Activated CD4-positive, alpha-beta T cell treated with anti-CD3 and anti-CD28 coated beads, Interleukin-10, Interleukin-2, amounts not matched to agents 100 ng/mL and 50 ng/mL, durations not matched to agents 16 hours and 8 hours (primary cell): ENCODE measurements around the gene ALMS1.
"Not testable (repeated sequence)": the region's sequence is repeated elsewhere in the genome, so short reads cannot be mapped to it uniquely, and the experiment has no call there.

Experiments
- DNase-seq: peaks from one replicate; pipeline ENCODE4 v3.0.0-alpha.2; 2020

Gene ALMS1

DNA sequence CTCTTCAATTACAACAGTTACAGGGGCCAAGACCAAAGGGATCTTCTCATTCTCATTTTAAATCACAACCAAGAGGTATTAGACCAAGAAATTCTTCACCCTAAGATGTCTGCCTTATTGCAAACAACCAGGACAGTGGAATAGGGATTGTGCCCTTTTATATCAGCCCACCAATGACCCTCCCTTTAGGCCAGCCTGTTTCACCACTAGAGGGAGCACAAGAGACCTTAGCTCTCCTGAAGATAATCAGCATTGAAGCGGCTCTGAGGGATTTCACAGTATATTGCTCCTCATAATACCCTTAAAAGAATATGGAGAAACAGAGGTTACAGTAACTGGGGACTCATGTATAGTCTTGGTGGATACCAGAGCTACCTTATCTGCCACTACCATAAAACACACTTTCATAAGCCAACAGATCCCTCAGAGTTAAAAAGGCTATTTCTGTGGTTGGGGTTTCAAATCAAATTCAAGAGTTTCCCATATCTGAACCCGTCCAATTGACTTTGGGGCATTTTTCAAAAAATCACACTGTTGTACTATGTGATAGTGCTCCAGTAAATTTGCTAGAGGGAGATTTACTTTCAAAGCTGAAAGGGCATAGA, 245.1 kb downstream of the ALMS1 start:
- DNase-seq = peak; percentile 18

DNA sequence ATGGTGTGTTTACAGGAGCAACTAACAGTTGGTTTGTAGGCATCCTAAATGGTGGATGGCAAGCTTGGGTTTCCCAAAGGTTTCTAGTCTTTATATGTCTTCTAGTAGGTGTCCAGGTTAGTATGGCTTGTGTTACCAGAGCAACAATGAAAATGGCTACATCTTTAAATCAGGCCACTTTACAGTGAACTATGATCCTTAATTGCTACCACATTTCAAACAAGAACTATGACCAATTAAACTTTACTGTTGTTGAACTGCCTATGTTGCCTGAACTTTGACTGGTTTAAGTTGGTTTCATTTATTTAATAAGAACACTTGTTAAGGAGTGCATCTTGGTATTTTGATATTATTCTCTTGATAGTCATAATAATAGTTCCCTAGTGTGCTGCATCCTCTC, 251.3 kb downstream of the ALMS1 start:
- DNase-seq = not testable (repeated sequence)

DNA sequence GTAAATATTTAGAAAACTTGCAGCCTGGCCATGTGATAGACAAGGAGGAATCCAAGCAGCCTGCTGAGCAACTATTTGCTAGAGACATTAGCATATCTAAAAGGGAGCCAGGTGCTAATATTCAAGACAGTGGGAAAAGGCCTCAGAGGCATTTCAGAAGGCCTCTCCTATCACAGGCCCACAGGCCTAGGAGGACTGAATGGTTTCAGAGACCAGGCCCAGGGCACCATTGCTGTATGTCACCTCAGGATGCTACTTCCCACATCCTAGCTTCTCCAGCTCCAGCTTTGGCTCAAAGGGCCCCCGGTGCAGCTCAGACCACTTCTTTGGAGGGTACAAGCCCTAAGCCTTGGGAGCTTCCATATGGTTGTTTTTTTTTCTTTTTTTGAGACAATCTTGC, 252.8 kb downstream of the ALMS1 start:
- no peak for DNase-seq

DNA sequence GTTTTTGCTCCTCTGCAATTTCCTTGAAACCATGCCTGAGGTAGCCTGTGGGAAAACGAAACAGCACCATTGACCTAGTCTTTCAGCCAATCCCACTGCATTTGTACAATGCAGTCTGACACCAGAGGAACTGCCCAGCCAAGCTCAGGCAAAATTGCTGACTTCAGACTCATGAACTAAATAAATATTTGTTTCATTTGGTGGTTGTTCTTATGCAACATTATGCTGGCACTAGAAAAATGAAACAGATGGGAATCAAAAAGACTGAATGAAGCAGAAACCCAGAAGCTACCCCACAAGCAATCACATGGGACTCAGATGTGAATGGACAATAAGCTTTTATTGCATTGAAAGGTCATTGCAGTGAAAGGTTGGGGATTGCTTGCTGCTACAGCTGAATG, 254.9 kb downstream of the ALMS1 start:
- no peak for DNase-seq

DNA sequence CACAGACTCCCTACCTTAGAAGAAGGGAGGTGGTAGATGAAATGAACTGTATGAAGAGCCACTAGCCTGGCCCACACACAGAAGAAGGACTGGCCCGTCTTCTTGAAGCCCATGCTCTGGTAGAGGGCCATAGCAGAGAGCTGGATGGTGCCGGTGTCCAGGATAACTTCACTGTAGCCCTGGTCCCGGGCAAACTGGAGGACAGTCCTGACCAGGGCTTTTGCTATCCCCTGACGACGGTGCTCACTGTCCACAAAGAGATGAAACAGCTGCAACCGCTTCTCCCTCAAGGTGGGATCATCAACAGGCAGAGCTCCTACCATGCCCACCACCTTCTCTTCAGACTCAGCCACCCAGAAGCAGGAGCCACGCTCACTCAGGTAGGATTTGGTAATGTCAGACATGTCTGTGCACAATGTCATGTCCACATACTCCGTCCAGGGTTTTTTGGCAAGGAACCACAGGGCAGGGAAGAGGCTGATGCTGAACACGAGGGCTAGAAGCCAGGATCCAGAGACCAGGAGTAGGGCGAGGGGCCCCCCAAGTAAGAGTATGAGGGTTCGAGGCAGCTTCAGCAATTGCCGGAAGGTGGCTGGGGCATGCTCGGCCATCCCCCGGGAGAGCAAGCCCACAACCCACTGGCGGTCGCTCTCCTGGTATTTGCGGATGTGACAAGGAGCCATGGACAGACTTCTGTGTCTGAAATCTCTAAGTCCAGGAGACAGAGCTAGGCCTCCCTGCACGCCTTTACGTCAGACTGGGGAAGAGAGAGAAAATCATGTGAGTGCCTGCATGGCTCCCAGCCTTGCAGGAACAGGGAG, 255.5 kb downstream of the ALMS1 start:
- DNase-seq = no peak

DNA sequence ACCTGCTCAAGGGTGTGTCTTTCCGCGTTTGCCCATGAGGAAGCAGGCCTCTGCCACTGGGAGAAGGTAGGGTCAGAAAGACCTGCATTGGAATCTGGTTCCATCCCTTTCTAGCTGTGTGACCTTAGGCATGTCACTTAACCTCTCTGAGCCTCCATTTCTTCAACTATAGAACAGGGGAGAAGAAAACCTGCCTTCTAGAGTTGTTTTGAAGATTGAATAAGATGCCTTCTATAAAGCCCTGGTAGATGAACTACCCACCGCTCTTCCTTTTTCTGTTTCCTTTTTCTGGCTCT, 256.1 kb downstream of the ALMS1 start:
- no peak for DNase-seq

DNA sequence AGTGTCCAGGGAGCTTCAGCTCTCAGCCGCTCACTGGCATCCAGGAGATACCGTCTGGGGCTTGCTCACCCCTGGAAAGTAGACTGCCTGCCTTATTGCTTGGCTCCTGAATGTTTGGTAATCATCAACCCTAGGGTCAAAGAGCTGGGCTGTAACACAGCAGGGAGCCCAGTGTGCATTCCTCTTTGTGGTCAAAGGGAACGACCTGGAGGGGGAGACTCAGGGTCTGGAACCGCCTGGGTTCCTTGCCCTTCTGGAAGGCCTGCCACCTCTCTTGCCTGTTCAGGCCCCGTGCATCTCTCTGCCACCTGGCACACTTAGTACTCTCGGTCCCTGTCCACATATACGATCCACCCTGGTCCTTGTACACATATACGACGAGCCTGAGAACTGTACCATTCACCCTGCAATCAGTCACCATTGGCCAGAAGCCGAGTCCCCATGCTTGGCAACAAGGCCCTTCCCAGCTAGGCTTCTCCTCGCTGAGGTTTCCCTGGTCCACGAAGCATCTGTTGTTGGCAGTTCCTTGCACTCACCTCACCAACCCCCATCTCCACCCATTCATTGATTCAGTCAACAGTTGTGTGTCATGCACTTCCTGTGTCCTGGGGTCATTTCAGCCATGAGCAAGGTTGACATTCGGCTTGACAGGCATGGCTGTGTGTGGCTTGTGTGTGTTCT, 256.8 kb downstream of the ALMS1 start, which contains the start of gene NAT8:
TSS of gene NAT8 (minus strand) at position 85 of the 681 bp plus-strand sequence. CDS start 794 bp downstream, outside the sequence.
- DNase-seq = no peak

DNA sequence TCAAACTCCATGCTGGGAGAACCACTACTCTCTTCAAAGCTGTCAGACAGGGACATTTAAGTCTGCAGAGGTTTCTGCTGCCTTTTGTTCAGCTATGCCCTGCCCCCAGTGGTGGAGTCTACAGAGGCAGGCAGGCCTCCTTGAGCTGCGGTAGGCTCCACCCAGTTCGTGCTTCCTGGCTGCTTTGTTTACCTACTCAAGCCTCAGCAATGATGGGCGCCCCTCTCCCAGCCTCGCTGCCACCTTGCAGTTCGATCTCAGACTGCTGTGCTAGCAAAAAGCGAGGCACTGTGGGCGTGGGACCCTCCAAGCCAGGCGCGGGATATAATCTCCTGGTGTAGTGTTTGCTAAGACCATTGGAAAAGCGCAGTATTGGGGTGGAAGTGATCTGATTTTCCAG, 262.1 kb downstream of the ALMS1 start:
- not testable (repeated sequence) for DNase-seq

DNA sequence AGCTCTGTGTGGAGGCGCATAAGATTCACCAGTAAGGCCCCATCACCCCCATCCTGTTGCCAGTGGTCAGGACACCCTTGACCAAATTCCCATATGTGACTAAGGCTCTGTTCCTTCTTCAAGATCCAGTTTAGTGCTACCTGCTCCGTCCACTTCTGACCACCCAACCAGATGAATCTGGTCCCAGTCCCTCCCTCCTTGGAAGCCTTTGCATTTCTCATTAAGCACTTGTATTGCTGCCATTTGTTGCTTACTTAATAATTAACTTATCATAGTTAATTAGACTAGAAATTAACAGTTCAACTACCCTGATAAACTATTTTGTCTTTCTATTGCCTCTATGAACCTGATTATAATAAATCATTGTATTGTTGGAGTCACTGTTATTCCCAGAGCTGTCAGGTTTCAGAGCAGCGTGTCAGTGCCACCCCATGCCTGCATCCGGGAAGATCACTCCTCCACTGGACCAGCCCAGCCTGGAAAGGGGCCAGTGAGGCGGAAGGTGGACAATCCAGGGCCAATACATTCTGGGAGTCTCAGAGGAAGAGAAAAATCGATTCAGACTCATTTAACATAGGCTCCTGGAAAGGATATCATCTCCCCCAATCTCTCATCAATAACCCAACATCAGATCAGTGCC, 266.1 kb downstream of the ALMS1 start:
- no peak for DNase-seq

DNA sequence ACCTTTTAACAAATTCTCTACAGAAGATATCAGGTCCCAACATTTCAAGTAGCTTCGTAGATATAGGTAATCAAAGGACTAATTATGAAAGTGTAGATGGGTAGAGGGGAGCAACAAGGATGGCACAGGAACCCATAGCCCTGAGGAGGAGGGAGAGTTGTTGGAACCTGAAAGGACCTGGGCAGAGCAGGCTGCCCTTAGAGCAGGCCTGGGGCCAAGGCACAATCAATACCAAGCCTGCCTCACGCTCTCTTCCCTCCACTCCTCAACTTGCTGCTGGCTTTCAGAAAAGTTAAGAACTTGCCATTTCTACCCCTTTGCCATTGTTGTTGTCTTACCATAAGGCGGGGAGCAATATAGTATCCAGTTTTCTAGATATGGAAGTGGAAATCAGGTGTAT, 266.7 kb downstream of the ALMS1 start:
- no peak for DNase-seq

DNA sequence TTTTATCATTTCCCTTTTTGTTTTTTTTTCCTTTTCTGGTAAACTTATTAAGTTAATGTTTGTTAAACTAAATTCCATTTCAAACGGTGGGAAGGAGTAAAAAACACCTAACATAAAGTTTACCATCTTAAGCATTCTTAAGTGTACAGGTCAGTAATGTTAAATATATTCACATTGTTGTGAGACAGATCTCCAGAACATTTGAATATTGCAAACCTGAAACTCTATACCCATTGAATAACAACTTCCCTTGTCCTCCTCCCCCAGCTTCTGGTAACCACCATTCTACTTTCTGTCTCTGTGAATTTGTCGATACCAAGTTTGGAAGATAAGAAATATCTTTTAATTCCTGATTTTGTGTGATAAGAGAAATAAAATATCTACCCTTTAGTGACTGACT, 268.5 kb downstream of the ALMS1 start:
- no peak for DNase-seq
